ENCODE measurements around the gene LRIT3.

Gene LRIT3, protein sequence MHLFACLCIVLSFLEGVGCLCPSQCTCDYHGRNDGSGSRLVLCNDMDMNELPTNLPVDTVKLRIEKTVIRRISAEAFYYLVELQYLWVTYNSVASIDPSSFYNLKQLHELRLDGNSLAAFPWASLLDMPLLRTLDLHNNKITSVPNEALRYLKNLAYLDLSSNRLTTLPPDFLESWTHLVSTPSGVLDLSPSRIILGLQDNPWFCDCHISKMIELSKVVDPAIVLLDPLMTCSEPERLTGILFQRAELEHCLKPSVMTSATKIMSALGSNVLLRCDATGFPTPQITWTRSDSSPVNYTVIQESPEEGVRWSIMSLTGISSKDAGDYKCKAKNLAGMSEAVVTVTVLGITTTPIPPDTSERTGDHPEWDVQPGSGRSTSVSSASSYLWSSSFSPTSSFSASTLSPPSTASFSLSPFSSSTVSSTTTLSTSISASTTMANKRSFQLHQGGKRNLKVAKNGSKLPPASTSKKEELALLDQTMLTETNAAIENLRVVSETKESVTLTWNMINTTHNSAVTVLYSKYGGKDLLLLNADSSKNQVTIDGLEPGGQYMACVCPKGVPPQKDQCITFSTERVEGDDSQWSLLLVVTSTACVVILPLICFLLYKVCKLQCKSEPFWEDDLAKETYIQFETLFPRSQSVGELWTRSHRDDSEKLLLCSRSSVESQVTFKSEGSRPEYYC

DNA sequence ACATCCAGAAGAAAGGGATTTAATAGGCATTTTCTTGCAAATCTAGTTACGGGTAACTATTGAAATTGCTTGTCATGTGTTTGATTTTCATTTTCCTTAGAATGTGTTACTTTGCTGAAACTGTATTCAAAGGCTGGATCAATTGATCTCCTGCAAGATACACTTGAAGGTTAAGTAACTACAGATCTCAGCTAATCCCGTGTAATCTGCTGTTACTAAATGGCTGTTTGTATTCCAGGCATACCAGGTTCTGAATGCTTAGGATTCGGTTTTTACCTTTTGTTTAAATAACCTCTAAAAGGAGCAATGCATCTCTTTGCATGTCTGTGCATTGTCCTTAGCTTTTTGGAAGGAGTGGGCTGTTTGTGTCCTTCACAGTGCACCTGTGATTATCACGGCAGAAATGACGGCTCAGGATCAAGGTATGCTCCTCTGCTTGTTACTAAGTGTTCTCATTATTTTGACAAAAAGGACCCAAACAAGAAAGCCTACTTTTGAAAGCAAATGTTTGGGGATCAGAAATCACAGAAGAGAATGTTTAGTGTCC lies at the start of gene LRIT3:
Gene LRIT3 (plus strand): TSS at position 212 of the 547 bp plus-strand sequence. CDS start 95 bp downstream, at position 307.
- no peak for DNase-seq

DNA sequence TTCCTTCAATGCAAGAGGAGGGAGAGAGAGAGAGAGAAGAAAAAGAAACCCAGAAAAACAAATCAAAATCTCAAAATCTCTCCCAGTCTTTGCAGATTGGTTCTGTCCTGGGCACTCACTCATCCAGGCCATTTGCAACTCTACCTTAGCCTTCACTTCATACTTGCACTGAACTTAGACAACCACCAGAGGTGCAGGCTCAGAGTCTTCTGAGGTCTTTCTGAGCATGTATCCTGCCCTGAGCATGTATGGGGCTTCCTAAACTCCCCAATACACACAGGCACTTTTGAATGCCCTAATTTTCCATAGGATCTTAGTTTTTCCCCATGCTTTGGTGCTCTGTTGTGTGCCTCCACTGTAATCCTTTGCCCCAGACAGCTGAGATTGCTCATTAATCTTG lies 49.0 kb upstream of the LRIT3 start:
- no peak for DNase-seq

DNA sequence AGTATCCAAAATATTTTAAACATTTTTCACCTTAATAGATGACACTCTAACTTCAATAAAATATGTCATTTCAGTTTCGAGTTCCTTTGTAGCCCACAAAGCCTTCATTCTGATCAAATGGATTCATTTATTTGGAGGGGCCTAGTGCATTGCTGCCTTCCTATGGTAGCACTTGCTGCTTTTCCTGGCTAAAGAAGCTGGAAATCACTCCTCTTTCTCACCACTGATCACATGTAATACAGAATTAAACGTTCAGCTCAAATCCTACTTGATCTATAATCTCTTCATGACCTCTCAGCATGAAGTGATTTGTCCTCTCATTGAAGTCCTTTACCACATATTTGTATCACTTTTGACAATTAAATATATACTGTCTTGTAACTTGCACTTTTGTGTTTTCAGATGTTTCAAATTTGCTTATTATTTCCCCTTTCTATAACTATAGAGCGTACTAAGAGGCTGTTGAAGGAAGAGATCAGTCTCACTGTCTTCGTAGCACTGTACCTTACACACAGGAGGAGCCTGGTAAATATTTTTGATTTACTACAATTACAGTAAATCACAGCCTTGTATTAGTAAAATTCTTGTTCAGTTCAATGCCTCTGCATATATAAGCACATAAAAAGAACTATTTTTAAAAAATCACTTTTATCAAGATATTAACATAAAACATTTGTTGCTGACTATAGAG lies 46.7 kb upstream of the LRIT3 start:
- no peak for DNase-seq

DNA sequence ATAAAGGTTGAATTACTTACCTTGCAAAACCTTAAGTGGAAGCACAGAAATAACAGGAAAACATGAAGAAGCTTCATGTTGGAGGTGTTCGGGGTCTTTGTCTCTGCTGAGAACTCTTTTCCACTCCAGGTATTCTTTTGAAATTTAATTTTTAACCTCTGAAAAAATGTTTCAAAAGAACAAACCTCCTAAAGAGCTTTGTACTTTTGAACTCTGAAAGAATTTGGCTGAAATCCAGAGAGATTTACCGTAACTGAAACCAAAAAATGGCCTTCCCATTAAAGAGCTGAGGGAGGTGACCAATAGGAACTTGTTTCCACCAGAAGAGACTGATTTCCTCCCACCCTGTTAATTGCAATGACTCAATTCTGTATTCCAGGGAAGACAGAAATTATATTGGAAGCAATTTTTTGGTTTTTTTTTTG lies 46.0 kb upstream of the LRIT3 start, which contains the start of gene CFI:
Gene CFI (minus strand): TSS at position 105 of the 425 bp plus-strand sequence. CDS start 28 bp downstream, at position 77.
- no peak for DNase-seq

DNA sequence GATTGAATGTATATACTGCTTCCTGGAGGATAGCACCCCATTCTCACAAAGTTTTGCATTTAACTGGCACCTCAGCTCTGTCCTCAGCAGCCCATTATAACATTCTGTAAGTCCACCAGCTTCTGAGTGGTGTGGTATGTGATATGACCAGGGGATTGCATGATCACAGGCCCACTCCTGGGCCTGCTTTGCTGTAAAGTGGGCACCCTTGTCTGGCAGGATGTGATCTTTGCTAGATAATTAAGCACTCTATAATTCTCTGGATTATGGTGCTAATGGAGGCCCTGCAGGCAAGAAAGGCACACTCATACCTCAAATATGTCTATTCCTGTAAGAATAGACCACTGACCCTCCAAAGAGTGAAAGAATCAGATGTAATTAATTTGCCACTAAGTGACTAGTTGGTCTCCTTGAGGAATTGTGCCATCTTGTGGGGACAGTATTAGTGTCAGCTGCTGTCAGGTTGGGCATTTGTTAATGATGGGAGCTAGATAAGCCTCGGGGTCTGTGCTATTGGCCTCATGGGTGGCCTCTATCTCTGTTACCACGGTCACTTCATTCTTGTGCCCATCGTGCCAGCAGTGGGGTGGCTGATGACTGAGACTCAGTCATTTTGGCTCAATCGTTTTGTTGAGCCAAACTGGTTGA lies 43.9 kb upstream of the LRIT3 start:
- DNase-seq, result peak; percentile 17

DNA sequence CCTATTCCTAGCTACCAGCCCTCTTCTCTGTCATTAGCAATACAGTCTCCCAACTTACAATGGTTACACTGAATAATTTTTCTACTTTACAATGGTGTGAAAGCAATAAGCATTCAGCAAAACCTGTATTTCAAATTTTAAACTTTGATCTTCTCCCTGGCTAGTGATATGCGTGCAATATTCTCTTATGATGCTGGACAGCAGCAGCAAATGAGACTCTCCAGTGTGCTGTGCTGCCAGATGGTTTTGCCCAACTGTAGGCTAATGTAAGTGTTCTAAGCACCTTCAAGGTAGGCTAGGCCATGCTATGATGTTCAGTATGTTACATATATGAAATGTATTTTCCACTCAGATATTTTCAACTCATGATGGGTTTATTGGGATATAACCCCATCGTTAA lies 38.3 kb upstream of the LRIT3 start:
- DNase-seq, result no peak

DNA sequence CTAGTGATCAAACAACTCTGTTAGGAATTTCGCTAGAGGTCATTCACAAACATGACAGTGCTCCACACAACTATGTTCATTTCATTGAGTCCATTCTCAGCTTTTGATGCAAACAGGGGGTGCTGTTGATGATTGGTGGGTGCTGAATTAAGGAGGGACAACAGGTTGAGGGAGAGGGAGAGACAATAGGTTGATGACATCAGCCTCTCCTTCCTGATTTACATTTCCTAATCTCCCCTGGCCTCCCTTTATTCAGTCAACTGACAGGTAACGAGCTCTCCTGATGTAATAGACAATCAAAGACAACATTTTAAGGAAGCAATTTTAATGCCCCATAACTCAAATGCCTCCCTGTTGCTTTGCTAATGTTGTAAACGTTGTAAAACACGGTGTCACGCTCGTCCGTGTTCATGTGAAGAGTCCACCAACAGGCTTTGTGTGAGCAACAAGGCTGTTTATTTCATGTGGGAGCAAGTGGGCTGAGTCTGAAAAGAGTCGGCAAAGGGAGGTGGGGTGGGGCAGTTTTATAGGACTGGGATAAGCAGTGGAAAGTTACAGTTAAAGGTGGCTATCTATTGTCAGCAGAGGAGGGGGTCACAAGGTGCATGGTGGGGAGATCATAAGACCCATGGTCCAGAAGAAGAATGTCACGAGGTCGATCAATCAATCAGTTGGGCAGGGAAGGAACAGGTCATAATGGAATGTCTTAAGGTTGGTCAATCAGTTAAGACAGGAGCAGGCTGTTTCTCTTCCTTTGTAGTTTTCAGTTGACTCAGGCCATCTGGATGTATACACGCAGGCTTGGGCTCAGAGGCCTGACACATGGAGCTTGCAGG lies 37.1 kb upstream of the LRIT3 start:
- DNase-seq, result no peak

DNA sequence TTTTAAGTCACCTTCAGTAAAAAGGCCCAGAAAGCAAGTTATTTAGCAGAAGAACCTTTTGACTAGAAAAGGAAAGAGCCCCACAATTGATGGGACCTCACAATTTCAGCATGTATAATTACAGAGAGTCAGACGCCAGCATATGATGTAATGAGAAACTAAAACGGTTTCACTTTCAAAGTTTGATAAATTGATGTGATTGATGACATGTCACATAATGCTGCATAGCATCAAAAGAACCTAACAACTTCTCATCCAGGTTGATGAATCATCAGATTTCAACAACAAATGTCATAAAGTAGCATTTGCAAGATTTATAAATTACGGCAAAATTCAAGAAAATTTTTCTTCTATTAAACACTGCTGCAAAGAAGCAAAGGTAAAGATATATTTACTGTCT lies 36.2 kb upstream of the LRIT3 start:
- no peak for DNase-seq

DNA sequence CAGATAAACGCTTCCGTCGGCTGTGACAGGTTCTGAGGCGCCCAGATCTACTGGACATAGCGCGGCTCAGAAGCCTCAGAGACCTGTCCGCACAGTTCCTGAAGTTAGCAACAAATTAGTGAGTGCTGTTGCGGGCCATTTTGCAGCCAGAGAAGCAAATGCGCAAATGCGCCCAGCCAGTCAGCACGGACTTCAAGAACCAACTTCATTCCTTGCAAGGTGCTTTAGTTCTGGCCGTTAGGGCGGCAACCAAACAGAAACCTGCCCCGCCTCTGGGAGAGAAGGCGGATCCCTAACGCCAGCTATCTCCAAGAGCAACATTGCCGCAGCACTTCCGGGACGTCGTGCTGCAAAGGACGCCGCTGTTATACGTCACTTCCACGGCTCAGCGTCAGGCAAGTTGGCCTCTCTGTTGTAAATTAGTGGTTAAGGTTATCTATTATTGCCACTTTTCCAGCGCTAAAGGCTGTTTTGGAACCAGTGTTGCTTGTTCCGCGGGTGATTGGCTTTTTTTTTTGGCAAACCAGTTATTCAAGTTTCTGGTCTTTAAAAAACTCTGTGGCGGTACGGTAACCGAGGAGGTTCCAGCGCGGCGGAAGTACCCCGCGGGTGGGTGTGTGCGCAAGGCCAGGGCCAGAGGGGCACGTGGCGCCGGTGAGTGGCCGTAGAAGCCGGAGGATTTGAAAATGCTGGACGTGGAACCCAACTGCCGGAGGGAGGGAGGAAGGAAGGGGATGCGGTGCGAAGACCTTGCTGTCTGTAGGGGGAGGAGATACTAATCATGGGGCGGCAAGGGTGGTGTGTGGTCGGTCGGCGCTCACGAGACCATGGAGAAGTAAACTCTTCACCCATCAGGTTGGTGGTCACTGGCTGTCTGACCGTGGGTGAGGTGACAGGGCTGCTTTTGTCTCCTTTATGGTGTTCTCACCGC lies 32.5 kb upstream of the LRIT3 start, which contains the start of gene GAR1:
Gene GAR1 (plus strand): TSS at position 612 of the 931 bp plus-strand sequence. CDS start 403 bp downstream, outside the sequence.
- DNase-seq, result peak; percentile 91

DNA sequence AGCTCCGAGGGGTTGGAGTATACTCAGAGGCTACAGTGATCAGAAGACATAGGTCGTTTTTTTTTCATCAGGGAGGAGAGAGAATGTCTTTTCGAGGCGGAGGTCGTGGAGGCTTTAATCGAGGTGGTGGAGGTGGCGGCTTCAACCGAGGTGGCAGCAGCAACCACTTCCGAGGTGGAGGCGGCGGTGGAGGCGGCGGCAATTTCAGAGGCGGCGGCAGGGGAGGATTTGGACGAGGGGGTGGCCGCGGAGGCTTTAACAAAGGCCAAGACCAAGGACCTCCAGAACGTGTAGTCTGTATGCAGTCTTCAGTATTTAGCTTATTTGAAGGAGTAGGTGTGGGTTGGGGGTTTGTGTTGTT lies 31.8 kb upstream of the LRIT3 start:
- DNase-seq, result peak; percentile 41

DNA sequence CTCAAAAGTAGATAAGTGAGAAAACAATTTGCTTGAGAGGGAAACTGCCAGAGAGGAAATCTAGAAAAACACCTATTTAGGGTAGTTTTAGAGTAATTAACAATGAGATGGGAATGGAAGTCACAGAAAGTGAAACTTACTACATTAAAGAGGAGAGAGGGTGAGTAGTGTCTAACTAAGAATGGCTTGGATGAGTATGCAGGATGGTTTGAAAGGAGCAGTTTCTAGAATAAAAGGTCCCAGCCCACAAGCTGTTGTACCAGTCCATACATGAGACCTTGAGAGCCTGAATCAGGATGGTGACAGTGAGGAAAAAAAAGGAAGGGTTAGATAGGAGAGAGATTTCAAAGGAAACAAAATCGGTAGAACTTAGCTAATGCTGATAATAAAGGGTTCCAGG lies 31.0 kb upstream of the LRIT3 start:
- no peak for DNase-seq

DNA sequence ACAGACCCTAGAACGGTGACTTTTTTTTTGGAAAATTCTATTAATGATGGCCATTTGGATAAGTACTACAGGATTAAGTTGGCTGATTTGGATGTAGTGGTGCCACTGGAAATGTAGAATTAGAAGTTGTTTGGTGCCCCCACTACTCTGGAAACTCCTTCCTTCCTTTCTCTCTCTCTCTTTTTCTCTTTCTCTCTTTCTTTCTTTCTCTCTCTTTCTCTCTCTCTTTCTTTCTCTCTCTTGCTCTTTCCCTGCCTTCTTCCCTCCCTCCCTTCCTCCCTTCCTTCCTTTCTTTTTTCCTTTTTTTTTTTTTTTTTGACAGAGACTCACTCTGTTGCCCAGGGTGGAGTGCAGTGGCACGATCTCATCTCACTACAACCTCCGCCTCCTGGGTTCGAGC lies 29.6 kb upstream of the LRIT3 start:
- no peak for DNase-seq

DNA sequence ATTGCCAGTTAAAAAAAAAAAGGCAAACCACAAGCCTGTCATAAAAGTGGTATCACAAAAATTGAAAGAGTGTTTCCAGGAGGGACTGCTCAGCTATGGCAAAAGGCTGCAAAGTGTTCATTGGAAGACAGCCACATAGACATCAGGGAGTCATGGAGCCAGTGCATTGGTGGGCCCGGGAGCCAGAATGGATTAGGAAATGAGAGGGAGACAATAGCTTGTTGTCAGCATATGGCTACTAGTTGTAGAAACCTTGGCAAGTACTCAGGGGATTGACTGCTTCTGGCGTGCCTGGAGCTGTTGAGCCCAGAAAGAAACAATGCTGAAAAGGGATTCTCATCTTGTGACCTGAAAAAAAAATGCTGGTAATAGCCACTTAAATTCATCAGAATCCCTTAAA lies 27.3 kb upstream of the LRIT3 start:
- DNase-seq, result no peak

DNA sequence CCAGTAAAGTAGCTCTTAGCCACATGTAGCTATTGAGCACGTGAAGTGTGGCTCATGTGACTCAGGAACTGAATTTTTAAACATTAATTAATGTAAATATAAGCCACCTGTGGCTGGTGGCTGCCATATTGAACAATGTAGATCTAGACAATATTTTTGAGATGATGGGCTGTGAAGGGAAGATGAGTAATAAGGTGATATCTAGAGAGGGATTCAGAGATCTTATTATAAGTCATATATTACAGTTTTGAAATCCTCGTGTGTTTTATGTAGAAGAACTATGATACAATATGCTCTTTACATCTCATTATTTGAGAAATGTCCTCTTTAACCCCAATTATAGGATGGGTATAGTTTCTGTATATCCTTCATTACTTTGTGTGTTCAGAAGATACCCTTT lies 26.7 kb upstream of the LRIT3 start:
- DNase-seq, result no peak

DNA sequence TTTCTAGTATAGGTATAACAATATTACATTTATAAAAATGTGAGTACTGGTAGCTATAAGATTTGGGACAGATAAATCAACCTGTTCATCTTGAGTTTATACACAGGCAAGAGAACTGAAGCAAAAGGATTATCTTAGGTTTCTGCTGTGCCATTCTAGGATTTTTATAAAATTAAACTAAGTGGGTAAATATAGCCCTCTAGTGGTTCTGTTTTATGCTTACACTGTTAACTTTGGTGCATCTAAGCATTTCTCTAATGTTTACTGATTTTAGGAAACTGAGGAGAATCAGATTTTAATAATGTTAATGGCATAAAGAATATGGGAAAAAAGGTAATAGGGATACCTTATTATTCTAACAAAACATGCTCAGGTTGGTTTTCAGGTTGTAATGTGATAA lies 21.2 kb upstream of the LRIT3 start:
- DNase-seq, result no peak

DNA sequence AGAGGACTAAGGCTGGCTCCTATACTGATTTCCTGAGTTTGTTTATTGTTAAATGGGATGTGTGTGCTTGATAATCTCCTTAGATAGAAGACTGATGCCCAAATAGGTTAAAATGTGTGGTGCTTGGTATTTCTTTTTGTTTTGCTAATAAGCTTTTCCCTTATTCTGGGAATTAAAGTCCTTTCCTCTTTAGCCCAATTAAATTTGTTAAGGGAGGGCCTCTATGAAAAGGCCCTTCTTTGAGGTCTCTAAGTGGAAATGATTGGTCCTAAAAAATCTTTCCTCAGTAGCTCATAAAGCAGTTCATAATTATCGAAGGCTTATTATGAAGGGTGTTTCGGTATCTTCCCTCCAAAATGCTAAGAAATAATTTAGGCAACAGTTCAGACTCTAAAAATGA lies 20.2 kb upstream of the LRIT3 start, which contains the start of gene RRH:
Gene RRH (plus strand): TSS at position 301 of the 400 bp plus-strand sequence. CDS start 56 bp downstream, at position 357.
- DNase-seq, result no peak

DNA sequence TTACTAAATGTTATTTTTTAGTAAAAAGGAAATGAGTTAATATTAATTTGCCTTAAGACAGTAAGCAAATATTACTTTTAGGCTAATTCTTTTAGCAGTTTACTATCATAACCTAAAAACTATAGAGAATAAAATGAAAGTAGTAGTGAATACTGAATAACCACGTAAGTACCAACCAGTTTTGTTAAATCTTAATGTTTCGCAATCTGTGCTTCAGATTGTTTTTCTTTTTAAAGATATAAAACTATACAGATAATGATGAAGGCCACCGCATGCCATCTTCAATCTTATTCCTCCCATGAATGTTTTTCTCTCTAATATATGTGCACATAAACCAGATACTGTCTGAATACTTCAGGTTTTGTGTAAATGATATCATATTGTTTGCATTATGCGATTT lies 14.2 kb upstream of the LRIT3 start:
- DNase-seq, result no peak

DNA sequence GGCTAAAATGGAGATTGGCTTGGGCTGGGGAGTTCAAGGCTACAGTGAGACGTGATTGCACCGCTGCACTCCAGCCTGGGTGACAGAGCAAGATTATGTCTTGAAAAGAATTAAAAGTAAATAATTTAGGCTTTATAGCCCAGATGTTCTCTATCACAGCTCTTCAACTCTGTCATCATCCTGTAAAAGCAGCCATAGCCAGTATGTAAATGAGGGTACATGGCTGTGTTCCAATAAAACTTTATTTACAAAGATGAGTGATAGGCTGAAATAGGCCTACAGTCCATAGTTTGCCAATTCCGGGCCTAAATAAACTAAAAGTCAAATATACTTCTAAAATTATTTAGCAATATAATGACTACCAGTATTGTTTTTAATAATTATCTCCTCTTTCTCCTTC lies 10.9 kb upstream of the LRIT3 start:
- DNase-seq, result no peak

DNA sequence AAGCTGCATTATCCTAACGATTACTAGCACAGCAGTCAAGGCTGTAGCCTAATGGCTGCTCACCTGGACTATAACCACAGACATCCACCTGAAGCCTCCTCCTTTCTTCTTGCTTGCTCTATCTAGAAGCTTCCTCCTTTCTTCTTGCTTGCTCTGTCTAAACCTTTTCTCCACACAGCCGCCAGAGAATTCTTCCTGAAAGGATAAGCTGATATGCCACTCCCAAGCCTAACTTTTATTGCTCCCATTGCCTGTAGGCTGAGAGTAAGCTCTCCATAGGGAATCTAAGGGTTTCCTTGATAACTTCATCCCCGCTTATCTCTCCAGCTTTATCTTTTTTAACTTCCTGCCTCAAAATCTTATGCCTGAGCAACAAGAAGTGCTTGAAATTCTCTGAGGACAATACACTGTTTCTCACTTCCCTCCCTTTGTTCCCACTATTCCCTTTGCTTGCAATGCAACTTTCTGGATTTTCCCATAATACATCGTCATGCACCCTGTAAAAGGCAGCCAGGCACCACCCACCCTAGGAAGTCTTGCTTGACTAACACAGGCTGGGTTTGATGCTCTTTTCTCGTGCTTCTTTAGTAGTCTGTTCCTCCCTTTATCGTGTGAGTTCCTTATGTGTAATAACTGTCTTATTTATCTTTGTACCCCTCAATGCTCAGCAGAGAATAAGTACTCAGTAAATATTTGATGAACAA lies 1.4 kb upstream of the LRIT3 start:
- DNase-seq, result no peak

DNA sequence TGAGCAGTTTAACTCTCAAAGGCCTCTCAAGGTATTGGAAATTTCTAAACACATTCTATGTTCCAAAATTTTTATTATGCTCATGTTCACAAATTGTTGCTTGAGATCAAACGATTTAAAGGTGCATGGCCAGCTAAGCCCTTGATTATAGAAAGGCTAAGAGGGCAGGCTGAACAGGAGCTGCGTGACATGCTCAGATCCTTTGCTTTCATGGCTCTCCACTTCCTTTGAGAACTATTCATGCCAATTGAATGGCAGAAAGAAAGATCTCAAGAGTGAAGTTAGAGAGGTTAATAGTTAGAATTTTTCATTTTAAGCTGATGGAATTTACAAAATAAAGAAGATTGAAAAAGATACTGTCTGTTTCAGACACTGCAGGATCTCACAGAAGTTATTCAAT lies 594 bp downstream of the LRIT3 start:
- no peak for DNase-seq

All from CD4-positive, alpha-beta T cell treated with Interleukin-6 for 4 hours (primary cell).